ENCODE measurements around the gene PINK1.

The PINK1 gene

GRCh38 chr1:20609541-20609940, 23.7 kb upstream of the PINK1 start:
- H3K4me1 ChIP-seq (ENCODE audit: control insufficient read depth in 5 of 5, insufficient read depth in 5 of 5, low read length in 5 of 5), result peaks cover 0 to 5% (median 3%) of the 10 kb centered on the region in 5 donors
- H3K4me3 ChIP-seq (ENCODE audit: low read depth in 1 of 5, low read length in 5 of 5), result no peak overlapping the region
- no peaks in the 10 kb centered on the region for H3K36me3 ChIP-seq (ENCODE audit: control insufficient read depth in 5 of 5, insufficient read depth in 5 of 5, low read length in 5 of 5)
- H3K27ac ChIP-seq (ENCODE audit: low read depth, low read length), result no peak overlapping the region
- H3K27me3 ChIP-seq (ENCODE audit: control insufficient read depth in 5 of 5, insufficient read depth in 4 of 5, low read length in 5 of 5), result peaks cover 0 to 2% (median 0%) of the 10 kb centered on the region in 5 donors
- H3K9me3 ChIP-seq (ENCODE audit: control insufficient read depth in 5 of 5, low read length in 5 of 5), result no peaks in the 10 kb centered on the region
- H3K9ac ChIP-seq (ENCODE audit: low read length in 5 of 5), result no peak overlapping the region

- Histone ChIP-seq H3K4me3 (ENCODE audit: low read depth in 1 of 5, low read length in 5 of 5) (no peak overlapping the region), H3K9me3 (ENCODE audit: control insufficient read depth in 5 of 5, low read length in 5 of 5) (no peaks in the 10 kb centered on the region), H3K27me3 (ENCODE audit: control insufficient read depth in 5 of 5, insufficient read depth in 4 of 5, low read length in 5 of 5) (peaks cover 0 to 4% (median 0%) of the 10 kb centered on the region in 5 donors), H3K36me3 (ENCODE audit: control insufficient read depth in 5 of 5, insufficient read depth in 5 of 5, low read length in 5 of 5) (no peaks in the 10 kb centered on the region), H3K27ac (ENCODE audit: low read depth, low read length) (no peak overlapping the region), H3K9ac (ENCODE audit: low read length in 5 of 5) (no peak overlapping the region), H3K4me1 (ENCODE audit: control insufficient read depth in 5 of 5, insufficient read depth in 5 of 5, low read length in 5 of 5) (peaks cover 0 to 5% (median 3%) of the 10 kb centered on the region in 5 donors)
These were observed 22.3 kb upstream of the PINK1 start for GRCh38 chr1:20610970-20611369.

- H3K9ac ChIP-seq (ENCODE audit: low read length in 5 of 5), result no peak overlapping the region
- H3K4me3 ChIP-seq (ENCODE audit: low read depth in 1 of 5, low read length in 5 of 5), result no peak overlapping the region
- no peak overlapping the region for H3K27ac ChIP-seq (ENCODE audit: low read depth, low read length)
- H3K27me3 ChIP-seq (ENCODE audit: control insufficient read depth in 5 of 5, insufficient read depth in 4 of 5, low read length in 5 of 5), result peaks cover 0 to 4% (median 0%) of the 10 kb centered on the region in 5 donors
- no peaks in the 10 kb centered on the region for H3K9me3 ChIP-seq (ENCODE audit: control insufficient read depth in 5 of 5, low read length in 5 of 5)
- peaks cover 3 to 9% (median 5%) of the 10 kb centered on the region in 5 donors for H3K4me1 ChIP-seq (ENCODE audit: control insufficient read depth in 5 of 5, insufficient read depth in 5 of 5, low read length in 5 of 5)
- H3K36me3 ChIP-seq (ENCODE audit: control insufficient read depth in 5 of 5, insufficient read depth in 5 of 5, low read length in 5 of 5), result no peaks in the 10 kb centered on the region
These were observed 21.6 kb upstream of the PINK1 start for GRCh38 chr1:20611652-20612051.

GRCh38 chr1:20612221-20612746, 21.0 kb upstream of the PINK1 start:
- H3K27ac ChIP-seq (ENCODE audit: low read depth, low read length), result no peak overlapping the region
- no peaks in the 10 kb centered on the region for H3K36me3 ChIP-seq (ENCODE audit: control insufficient read depth in 5 of 5, insufficient read depth in 5 of 5, low read length in 5 of 5)

GRCh38 chr1:20614131-20614579, 19.1 kb upstream of the PINK1 start:
- peaks cover 3 to 9% (median 8%) of the 10 kb centered on the region in 5 donors for H3K4me1 ChIP-seq (ENCODE audit: control insufficient read depth in 5 of 5, insufficient read depth in 5 of 5, low read length in 5 of 5)
- H3K4me3 ChIP-seq (ENCODE audit: low read depth in 1 of 5, low read length in 5 of 5), result no peak overlapping the region
- peak overlapping the region in 1 of 5 donors; percentile 31 for H3K9ac ChIP-seq (ENCODE audit: low read length in 5 of 5)
- peaks cover 0 to 4% (median 0%) of the 10 kb centered on the region in 5 donors for H3K27me3 ChIP-seq (ENCODE audit: control insufficient read depth in 5 of 5, insufficient read depth in 4 of 5, low read length in 5 of 5)
- H3K9me3 ChIP-seq (ENCODE audit: control insufficient read depth in 5 of 5, low read length in 5 of 5), result no peaks in the 10 kb centered on the region
- H3K36me3 ChIP-seq (ENCODE audit: control insufficient read depth in 5 of 5, insufficient read depth in 5 of 5, low read length in 5 of 5), result no peaks in the 10 kb centered on the region
- no peak overlapping the region for H3K27ac ChIP-seq (ENCODE audit: low read depth, low read length)

More at GRCh38 chr1:20612221-20612746, 21.0 kb upstream of the PINK1 start:
- Histone ChIP-seq H3K9ac (ENCODE audit: low read length in 5 of 5) (no peak overlapping the region), H3K4me1 (ENCODE audit: control insufficient read depth in 5 of 5, insufficient read depth in 5 of 5, low read length in 5 of 5) (peaks cover 3 to 9% (median 5%) of the 10 kb centered on the region in 5 donors), H3K9me3 (ENCODE audit: control insufficient read depth in 5 of 5, low read length in 5 of 5) (no peaks in the 10 kb centered on the region), H3K27me3 (ENCODE audit: control insufficient read depth in 5 of 5, insufficient read depth in 4 of 5, low read length in 5 of 5) (peaks cover 0 to 4% (median 0%) of the 10 kb centered on the region in 5 donors), H3K4me3 (ENCODE audit: low read depth in 1 of 5, low read length in 5 of 5) (no peak overlapping the region)

- Histone ChIP-seq H3K4me3 (ENCODE audit: low read depth in 1 of 5, low read length in 5 of 5) (peak overlapping the region in 1 of 5 donors; percentile 11), H3K27ac (ENCODE audit: low read depth, low read length) (no peak overlapping the region), H3K9ac (ENCODE audit: low read length in 5 of 5) (no peak overlapping the region), H3K27me3 (ENCODE audit: control insufficient read depth in 5 of 5, insufficient read depth in 4 of 5, low read length in 5 of 5) (peaks cover 0 to 4% (median 0%) of the 10 kb centered on the region in 5 donors), H3K9me3 (ENCODE audit: control insufficient read depth in 5 of 5, low read length in 5 of 5) (no peaks in the 10 kb centered on the region), H3K36me3 (ENCODE audit: control insufficient read depth in 5 of 5, insufficient read depth in 5 of 5, low read length in 5 of 5) (no peaks in the 10 kb centered on the region), H3K4me1 (ENCODE audit: control insufficient read depth in 5 of 5, insufficient read depth in 5 of 5, low read length in 5 of 5) (peaks cover 3 to 9% (median 8%) of the 10 kb centered on the region in 5 donors)
These were observed 17.1 kb upstream of the PINK1 start for GRCh38 chr1:20615946-20616846.

- no peaks in the 10 kb centered on the region for H3K36me3 ChIP-seq (ENCODE audit: control insufficient read depth in 5 of 5, insufficient read depth in 5 of 5, low read length in 5 of 5)
- no peak overlapping the region for H3K9ac ChIP-seq (ENCODE audit: low read length in 5 of 5)
- H3K9me3 ChIP-seq (ENCODE audit: control insufficient read depth in 5 of 5, low read length in 5 of 5), result no peaks in the 10 kb centered on the region
- no peak overlapping the region for H3K27ac ChIP-seq (ENCODE audit: low read depth, low read length)
- H3K27me3 ChIP-seq (ENCODE audit: control insufficient read depth in 5 of 5, insufficient read depth in 4 of 5, low read length in 5 of 5), result peaks cover 0 to 4% (median 0%) of the 10 kb centered on the region in 5 donors
- peaks cover 3 to 9% (median 8%) of the 10 kb centered on the region in 5 donors for H3K4me1 ChIP-seq (ENCODE audit: control insufficient read depth in 5 of 5, insufficient read depth in 5 of 5, low read length in 5 of 5)
- H3K4me3 ChIP-seq (ENCODE audit: low read depth in 1 of 5, low read length in 5 of 5), result peak overlapping the region in 1 of 5 donors; percentile 11
These were observed 16.3 kb upstream of the PINK1 start for GRCh38 chr1:20616847-20617487.

- Histone ChIP-seq H3K4me3 (ENCODE audit: low read depth in 1 of 5, low read length in 5 of 5) (no peak overlapping the region), H3K9ac (ENCODE audit: low read length in 5 of 5) (no peak overlapping the region), H3K9me3 (ENCODE audit: control insufficient read depth in 5 of 5, low read length in 5 of 5) (no peaks in the 10 kb centered on the region), H3K27me3 (ENCODE audit: control insufficient read depth in 5 of 5, insufficient read depth in 4 of 5, low read length in 5 of 5) (peaks cover 0 to 4% (median 0%) of the 10 kb centered on the region in 5 donors), H3K4me1 (ENCODE audit: control insufficient read depth in 5 of 5, insufficient read depth in 5 of 5, low read length in 5 of 5) (peaks cover 3 to 8% (median 7%) of the 10 kb centered on the region in 5 donors), H3K36me3 (ENCODE audit: control insufficient read depth in 5 of 5, insufficient read depth in 5 of 5, low read length in 5 of 5) (no peaks in the 10 kb centered on the region), H3K27ac (ENCODE audit: low read depth, low read length) (no peak overlapping the region)
These were observed 14.7 kb upstream of the PINK1 start for GRCh38 chr1:20618550-20618949.

GRCh38 chr1:20619999-20620398, 13.3 kb upstream of the PINK1 start:
- peaks cover 0 to 4% (median 0%) of the 10 kb centered on the region in 5 donors for H3K27me3 ChIP-seq (ENCODE audit: control insufficient read depth in 5 of 5, insufficient read depth in 4 of 5, low read length in 5 of 5)
- no peak overlapping the region for H3K9ac ChIP-seq (ENCODE audit: low read length in 5 of 5)
- no peak overlapping the region for H3K27ac ChIP-seq (ENCODE audit: low read depth, low read length)
- no peaks in the 10 kb centered on the region for H3K36me3 ChIP-seq (ENCODE audit: control insufficient read depth in 5 of 5, insufficient read depth in 5 of 5, low read length in 5 of 5)
- H3K9me3 ChIP-seq (ENCODE audit: control insufficient read depth in 5 of 5, low read length in 5 of 5), result no peaks in the 10 kb centered on the region
- no peak overlapping the region for H3K4me3 ChIP-seq (ENCODE audit: low read depth in 1 of 5, low read length in 5 of 5)
- peaks cover 3 to 5% (median 4%) of the 10 kb centered on the region in 5 donors for H3K4me1 ChIP-seq (ENCODE audit: control insufficient read depth in 5 of 5, insufficient read depth in 5 of 5, low read length in 5 of 5)
